ENCODE results near the gene USP44. TPM values are rescaled to one million over a fixed set of nuclear protein-coding genes. Genes with fewer than 3 reads are reported as not detected.
"Not testable (repeated sequence)": the region's sequence is repeated elsewhere in the genome, so short reads cannot be mapped to it uniquely, and the experiment has no call there.

USP44 gene
- total and polyA plus RNA-seq, 2 experiments from 2014 or later, result 1.2 to 2.2 TPM

GRCh38 chr12:95497031-95497430 is 54.2 kb downstream of the USP44 start:
- H3K27me3 ChIP-seq, result no peaks in the 10 kb centered on the region
- H3K36me3 ChIP-seq, result peaks cover 60% of the 10 kb centered on the region
- no peak for DNase-seq (ENCODE audit: low read depth in 1 of 2, low spot score in 1 of 2)

DNA sequence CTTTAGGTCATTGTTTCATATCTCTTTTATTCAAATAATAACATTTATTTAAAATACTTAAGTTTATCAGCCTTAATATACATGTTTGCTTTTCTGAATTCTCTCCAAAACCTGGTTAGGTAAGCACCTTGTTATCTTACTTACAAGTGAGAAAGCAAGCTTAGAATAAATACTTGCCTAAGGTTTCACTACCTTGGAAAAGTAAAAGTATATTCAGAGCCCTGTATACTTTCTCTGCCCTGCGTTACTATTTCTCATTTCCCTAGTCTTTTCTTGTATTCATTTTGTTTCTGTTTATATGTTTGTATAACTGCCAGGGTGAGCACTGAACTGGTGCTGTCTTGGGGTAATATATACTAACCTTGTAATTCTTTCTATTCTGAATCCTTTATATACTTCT is 55.8 kb downstream of the USP44 start:
- no peak for DNase-seq (ENCODE audit: low read depth in 1 of 2, low spot score in 1 of 2)
- Histone ChIP-seq H3K4me1 (ENCODE audit: low read depth) (no peaks in the 10 kb centered on the region), H3K27ac (no peak overlapping the region), H3K36me3 (peaks cover 63% of the 10 kb centered on the region), H3K27me3 (no peaks in the 10 kb centered on the region), H3K9me3 (ENCODE audit: low read depth) (no peaks in the 10 kb centered on the region), H3K4me3 (no peak overlapping the region)
- TF ChIP-seq, protein P1, sequence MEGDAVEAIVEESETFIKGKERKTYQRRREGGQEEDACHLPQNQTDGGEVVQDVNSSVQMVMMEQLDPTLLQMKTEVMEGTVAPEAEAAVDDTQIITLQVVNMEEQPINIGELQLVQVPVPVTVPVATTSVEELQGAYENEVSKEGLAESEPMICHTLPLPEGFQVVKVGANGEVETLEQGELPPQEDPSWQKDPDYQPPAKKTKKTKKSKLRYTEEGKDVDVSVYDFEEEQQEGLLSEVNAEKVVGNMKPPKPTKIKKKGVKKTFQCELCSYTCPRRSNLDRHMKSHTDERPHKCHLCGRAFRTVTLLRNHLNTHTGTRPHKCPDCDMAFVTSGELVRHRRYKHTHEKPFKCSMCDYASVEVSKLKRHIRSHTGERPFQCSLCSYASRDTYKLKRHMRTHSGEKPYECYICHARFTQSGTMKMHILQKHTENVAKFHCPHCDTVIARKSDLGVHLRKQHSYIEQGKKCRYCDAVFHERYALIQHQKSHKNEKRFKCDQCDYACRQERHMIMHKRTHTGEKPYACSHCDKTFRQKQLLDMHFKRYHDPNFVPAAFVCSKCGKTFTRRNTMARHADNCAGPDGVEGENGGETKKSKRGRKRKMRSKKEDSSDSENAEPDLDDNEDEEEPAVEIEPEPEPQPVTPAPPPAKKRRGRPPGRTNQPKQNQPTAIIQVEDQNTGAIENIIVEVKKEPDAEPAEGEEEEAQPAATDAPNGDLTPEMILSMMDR (IDR thresholded peaks at IDR 0.05; ENCODE audit: low read depth, low read length), result no peak

More at GRCh38 chr12:95497031-95497430, 54.2 kb downstream of the USP44 start:
- Histone ChIP-seq H3K9me3 (ENCODE audit: low read depth) (no peaks in the 10 kb centered on the region), H3K4me3 (no peak overlapping the region), H3K27ac (no peak overlapping the region), H3K4me1 (ENCODE audit: low read depth) (no peaks in the 10 kb centered on the region)
- TF ChIP-seq, protein P1 (IDR thresholded peaks at IDR 0.05; ENCODE audit: low read depth, low read length), result no peak

GRCh38 chr12:95494888-95495287 is 56.4 kb downstream of the USP44 start:
- TF ChIP-seq, protein P1 (IDR thresholded peaks at IDR 0.05; ENCODE audit: low read depth, low read length), result no peak
- H3K27ac ChIP-seq, result no peak overlapping the region
- H3K4me1 ChIP-seq (ENCODE audit: low read depth), result no peaks in the 10 kb centered on the region
- H3K4me3 ChIP-seq, result no peak overlapping the region
- peaks cover 63% of the 10 kb centered on the region for H3K36me3 ChIP-seq
- no peak for DNase-seq (ENCODE audit: low read depth in 1 of 2, low spot score in 1 of 2)
- no peaks in the 10 kb centered on the region for H3K9me3 ChIP-seq (ENCODE audit: low read depth)
- no peaks in the 10 kb centered on the region for H3K27me3 ChIP-seq

- Histone ChIP-seq H3K9me3 (ENCODE audit: low read depth) (no peaks in the 10 kb centered on the region), H3K27me3 (no peaks in the 10 kb centered on the region), H3K27ac (no peak overlapping the region), H3K4me1 (ENCODE audit: low read depth) (no peaks in the 10 kb centered on the region), H3K4me3 (no peak overlapping the region), H3K36me3 (peaks cover 63% of the 10 kb centered on the region)
- no peak for DNase-seq (ENCODE audit: low read depth in 1 of 2, low spot score in 1 of 2)
- TF ChIP-seq, protein P1 (IDR thresholded peaks at IDR 0.05; ENCODE audit: low read depth, low read length), result no peak
Observed at GRCh38 chr12:95492462-95492861, 58.8 kb downstream of the USP44 start.

DNA sequence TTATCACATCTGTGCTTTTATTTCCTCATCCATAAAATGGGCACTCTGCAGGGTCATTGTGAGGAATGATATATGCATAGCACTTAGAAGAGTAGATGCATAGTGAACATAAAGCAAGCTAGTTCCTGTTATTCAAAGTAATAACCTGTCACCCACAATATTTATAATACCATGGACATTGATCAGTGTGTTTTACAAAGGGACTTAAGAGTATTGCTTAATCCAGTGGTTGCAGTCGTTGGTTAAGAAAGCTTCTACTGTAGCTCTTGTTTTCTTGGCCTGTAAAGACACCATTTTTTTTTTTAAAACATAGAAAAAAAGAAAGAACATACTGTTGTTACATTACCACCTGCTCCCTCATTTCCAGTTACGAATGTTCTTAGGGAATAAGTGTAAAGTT is 64.3 kb downstream of the USP44 start:
- no peaks in the 10 kb centered on the region for H3K4me1 ChIP-seq (ENCODE audit: low read depth)
- no peak overlapping the region for H3K27ac ChIP-seq
- no peaks in the 10 kb centered on the region for H3K9me3 ChIP-seq (ENCODE audit: low read depth)
- TF ChIP-seq, protein P1 (IDR thresholded peaks at IDR 0.05; ENCODE audit: low read depth, low read length), result no peak
- H3K36me3 ChIP-seq, result peaks cover 36% of the 10 kb centered on the region
- DNase-seq (ENCODE audit: low read depth in 1 of 2, low spot score in 1 of 2), result no peak
- H3K4me3 ChIP-seq, result no peak overlapping the region
- no peaks in the 10 kb centered on the region for H3K27me3 ChIP-seq

DNA sequence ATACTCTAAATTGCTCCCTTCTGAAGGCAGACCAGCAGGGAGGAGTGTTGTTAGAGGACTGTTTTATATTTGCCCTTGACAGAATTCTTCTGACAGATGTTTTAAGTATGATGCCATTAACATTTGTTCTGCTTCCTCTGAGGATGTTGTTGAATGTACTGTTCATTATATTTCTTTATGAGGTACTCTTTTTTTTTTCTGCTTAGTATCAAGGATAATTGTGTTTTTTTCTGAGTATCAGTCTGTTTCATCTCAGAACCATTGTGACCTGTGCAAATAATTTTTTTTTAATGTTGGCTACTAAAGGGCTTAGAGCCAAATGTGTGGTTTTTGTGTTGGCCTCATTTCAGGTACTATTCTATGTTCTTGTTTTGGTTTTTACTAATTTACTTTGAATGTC is 66.8 kb downstream of the USP44 start:
- H3K4me1 ChIP-seq (ENCODE audit: low read depth), result no peaks in the 10 kb centered on the region
- H3K9me3 ChIP-seq (ENCODE audit: low read depth), result no peaks in the 10 kb centered on the region
- DNase-seq (ENCODE audit: low read depth in 1 of 2, low spot score in 1 of 2), result peak in 1 of 2 donors; percentile 36
- TF ChIP-seq, protein P1 (IDR thresholded peaks at IDR 0.05; ENCODE audit: low read depth, low read length), result no peak
- H3K27me3 ChIP-seq, result no peaks in the 10 kb centered on the region
- no peak overlapping the region for H3K27ac ChIP-seq
- H3K36me3 ChIP-seq, result peaks cover 30% of the 10 kb centered on the region
- no peak overlapping the region for H3K4me3 ChIP-seq

DNA sequence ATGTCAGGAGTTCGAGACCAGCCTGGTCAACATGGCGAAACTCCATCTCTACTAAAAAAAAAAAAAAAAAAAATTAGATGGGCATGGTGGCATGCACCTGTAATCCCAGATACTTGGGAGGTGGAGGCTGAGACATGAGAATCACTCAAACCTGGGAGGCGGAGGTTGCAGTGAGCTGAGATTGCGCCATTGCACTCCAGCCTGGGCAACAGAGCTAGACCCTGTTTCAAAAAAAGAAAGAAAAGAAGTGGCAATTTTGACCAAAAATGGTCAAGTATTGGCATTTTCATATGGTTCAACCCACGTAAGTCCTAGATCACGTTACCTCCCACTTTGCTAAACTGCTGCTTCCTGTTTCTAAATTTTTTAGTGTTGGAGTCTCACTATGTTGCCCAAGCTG is 68.7 kb downstream of the USP44 start:
- H3K36me3 ChIP-seq, result peaks cover 28% of the 10 kb centered on the region
- H3K4me1 ChIP-seq (ENCODE audit: low read depth); H3K4me3 ChIP-seq; DNase-seq (ENCODE audit: low read depth in 1 of 2, low spot score in 1 of 2); H3K27me3 ChIP-seq; H3K9me3 ChIP-seq (ENCODE audit: low read depth); H3K27ac ChIP-seq: not testable (repeated sequence)

Data from cardiac muscle cell (in vitro differentiated cells and primary cell).